Epithelial cell of esophagus (primary cell): ENCODE data around the gene FAM111B.
A peak's percentile ranks its signal among the peaks of the same experiment; 100 is the strongest.
"Not testable (repeated sequence)": the region's sequence is repeated elsewhere in the genome, so short reads cannot be mapped to it uniquely, and the experiment has no call there.

Source experiments
- DNase-seq: peaks from one replicate; pipeline ENCODE4 v3.0.0; 2010; ENCODE audit warnings: low read depth
- H3K4me3 ChIP-seq: 2 replicates; pipeline ENCODE4 v1.5.1; 2011; ENCODE audit warnings: mild to moderate bottlenecking, low read length, control low read depth
- TF ChIP-seq, protein P1 (sequence below): IDR thresholded peaks from 2 replicates; pipeline ENCODE4 v1.5.1; 2011; ENCODE audit warnings: low read depth, mild to moderate bottlenecking, low read length, control low read depth, inconsistent platforms; ENCODE audit not compliant: insufficient read depth; ENCODE audit errors: missing control alignments

The FAM111B gene

DNA sequence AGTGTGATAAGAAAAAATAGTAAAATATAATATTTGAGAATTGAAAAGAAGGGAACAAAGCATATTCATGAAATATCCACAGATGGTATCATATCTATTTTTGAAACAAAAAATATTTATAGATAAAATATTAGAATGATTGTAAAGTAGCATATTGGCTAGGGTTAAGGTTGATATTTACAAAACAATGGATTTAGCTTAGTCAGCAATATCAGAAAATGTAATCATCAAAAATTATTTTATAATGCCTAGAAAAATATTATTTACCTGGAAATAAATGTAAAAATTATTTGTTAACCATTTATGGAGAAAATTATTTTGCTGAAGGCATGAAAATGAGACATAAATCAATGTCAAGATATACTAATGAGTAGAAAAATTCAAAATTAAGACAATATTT, 12.8 kb downstream of the FAM111B start:
- no peak overlapping the region for H3K4me3 ChIP-seq
- no peak for DNase-seq
- TF ChIP-seq, protein P1, sequence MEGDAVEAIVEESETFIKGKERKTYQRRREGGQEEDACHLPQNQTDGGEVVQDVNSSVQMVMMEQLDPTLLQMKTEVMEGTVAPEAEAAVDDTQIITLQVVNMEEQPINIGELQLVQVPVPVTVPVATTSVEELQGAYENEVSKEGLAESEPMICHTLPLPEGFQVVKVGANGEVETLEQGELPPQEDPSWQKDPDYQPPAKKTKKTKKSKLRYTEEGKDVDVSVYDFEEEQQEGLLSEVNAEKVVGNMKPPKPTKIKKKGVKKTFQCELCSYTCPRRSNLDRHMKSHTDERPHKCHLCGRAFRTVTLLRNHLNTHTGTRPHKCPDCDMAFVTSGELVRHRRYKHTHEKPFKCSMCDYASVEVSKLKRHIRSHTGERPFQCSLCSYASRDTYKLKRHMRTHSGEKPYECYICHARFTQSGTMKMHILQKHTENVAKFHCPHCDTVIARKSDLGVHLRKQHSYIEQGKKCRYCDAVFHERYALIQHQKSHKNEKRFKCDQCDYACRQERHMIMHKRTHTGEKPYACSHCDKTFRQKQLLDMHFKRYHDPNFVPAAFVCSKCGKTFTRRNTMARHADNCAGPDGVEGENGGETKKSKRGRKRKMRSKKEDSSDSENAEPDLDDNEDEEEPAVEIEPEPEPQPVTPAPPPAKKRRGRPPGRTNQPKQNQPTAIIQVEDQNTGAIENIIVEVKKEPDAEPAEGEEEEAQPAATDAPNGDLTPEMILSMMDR, result no peak

DNA sequence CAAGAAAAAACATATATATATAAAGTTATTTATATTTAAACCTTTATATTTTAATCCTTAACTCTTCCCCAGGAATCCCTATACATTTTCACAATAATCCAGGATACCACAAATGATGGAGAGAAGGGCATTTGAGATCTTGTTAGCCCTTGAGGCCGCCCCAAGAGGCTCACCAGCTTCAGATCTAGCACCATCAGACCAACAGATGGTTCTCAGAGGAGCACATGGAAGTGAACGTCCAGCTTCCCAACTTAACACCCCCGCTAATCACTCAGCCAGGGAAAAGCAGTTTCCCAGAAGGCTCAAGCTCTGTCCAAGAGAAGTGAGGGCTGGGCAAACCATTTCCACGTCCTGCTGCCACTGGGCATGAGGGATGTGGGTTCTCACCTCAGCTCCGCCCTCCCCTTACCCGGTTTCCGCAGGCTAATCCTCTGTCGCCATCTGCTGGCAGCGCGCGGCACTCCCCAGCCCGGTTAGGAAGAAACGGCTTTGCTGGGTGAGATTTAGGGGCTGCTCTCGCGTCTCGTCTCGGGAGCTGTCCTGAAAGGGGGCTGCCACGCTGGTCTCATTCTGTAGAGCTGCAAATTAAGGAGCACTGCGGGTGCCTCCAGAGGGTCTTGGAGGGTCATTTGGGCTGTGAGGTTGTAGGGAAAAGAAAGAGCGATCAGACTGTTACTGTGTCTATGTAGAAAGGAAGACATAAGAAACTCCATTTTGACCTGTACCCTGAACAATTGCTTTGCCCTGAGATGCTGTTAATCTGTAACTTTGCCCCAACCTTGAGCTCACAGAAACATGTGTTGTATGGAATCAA, 28.8 kb downstream of the FAM111B start:
- peak; percentile 77 for DNase-seq
- TF ChIP-seq, protein P1, result peak; percentile 99
- H3K4me3 ChIP-seq, result no peak overlapping the region

DNA sequence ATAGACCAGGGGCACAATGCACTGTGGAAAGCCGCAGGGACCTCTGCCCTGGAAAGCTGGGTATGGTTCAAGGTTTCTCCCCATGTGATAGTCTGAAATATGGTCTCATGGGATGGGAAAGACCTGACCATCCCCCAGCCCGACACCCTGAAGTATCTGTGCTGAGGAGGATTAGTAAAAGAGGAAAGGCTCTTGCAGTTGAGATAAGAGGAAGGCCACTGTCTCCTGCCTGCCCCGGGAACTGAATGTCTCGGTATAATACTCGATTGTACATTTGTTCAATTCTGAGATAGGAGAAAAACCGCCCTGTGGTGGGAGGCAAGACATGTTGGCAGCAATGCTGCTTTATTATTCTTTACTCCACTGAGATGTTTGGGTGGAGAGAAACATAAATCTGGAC, 29.5 kb downstream of the FAM111B start:
- not testable (repeated sequence) for DNase-seq, H3K4me3 ChIP-seq

DNA sequence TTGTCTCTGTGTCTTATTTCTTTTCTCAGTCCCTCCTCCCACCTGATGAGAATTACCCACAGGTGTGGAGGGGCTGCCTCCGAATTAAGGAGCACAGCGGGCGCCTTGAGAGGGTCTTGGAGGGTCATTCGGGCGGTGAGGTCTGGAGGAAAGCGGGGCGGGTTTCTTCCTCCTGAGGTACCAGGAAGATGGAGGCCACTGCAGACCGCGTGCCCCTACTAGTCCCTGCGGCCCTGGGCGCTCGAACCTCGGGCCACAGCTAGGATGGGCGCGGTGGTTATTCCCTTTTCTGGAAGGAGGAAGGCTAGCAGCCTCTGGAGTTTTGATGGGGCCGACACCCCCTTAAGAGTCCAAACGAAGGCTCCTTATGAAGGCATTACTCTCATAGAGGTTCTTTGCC, 30.2 kb downstream of the FAM111B start:
- DNase-seq, result no peak
- TF ChIP-seq, protein P1, result no peak
- H3K4me3 ChIP-seq, result no peak overlapping the region

DNA sequence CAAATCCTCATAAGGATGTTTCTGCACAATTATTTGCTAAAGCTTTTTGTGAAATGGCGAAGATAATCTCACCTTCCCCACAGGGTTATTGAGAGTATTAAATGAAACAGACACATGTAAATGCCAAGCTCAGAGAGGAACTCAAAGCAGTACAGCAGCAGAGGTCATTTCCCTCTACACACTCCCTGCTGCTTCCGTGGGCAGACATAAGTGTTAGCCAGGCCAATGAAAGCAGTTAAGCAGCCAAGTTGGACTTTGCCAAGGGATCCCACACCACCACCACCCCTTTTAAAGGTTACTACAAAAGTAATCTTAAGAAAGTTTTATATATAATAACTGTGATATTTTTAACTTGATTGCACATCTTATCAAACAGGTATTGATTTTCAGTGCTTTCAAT, 31.6 kb downstream of the FAM111B start:
- no peak overlapping the region for H3K4me3 ChIP-seq
- TF ChIP-seq, protein P1, result no peak
- no peak for DNase-seq

DNA sequence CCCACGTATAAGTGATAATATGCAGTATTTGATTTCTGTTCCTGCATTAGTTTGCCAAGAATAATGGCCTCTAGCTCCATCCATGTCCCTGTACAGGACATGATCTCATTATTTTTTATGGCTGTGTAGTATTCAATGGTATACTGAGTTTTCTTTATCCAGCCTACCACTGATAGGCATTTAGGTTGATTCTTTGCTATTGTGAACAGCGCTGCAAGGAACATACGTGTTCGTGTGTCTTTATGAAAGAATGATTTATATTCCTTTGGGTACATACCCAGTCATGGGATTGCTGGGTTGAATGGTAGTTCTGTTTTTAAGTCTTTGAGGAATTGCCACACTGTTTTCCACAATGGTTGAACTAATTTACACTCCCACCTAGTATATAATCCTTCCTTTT, 34.2 kb downstream of the FAM111B start:
- no peak overlapping the region for H3K4me3 ChIP-seq
- TF ChIP-seq, protein P1, result no peak
- DNase-seq, result no peak

DNA sequence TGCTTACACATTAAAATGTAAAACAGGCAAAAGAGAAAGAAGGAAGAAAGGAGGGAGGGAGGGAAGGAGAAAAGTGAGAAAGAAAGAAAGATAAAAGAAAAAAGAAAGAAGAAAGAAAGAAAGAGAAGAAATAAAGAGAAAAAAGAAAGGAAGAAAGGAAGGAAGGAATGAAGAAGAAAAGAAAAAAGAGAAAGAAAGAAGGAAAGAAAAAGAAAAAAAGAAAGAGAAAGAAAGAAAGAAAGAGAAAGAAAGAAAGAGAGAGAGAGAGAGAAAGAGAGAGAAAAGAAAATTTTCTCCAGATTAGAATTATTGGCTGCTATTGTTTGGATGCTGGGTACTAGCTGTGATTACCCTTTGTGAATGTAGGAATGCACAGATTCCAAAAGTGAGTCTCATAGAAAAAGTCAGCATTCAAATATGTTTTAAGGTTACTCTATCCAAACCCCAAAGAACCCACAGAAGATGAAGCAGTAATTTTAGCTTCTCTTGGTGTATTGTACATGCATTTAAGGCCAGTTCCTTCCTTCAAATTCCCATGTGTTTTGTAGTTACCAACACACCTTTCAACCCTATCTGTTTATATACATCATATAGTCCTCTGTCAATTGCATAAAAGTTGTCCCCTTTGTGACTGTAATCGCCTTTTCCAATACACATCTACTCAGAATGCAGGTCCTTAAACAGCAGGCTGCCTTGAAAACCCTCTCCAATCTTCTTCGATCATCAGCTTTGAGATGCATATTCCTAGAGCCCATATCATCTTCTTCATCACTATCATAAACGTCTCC, 34.8 kb downstream of the FAM111B start:
- peak overlapping the region; percentile 75 for H3K4me3 ChIP-seq
- no peak for DNase-seq
- TF ChIP-seq, protein P1, result no peak
